Measurements from ENCODE around the gene GRAMD1B. TPM values are rescaled to one million over a fixed set of nuclear protein-coding genes. Genes with fewer than 3 reads are reported as not detected.
"Not testable (repeated sequence)": the region's sequence is repeated elsewhere in the genome, so short reads cannot be mapped to it uniquely, and the experiment has no call there.

GRAMD1B gene
- total RNA-seq, 1 experiment from 2014 or later, result 12.7 TPM

GRCh38 chr11:123454796-123455195 is 24.7 kb downstream of the GRAMD1B start:
- Histone ChIP-seq H3K27me3 (ENCODE audit: insufficient read depth, low read length) (no peaks in the 10 kb centered on the region), H3K79me2 (ENCODE audit: insufficient read depth, low read length) (no peaks in the 10 kb centered on the region), H4K20me1 (ENCODE audit: insufficient read depth) (no peaks in the 10 kb centered on the region), H3K27ac (ENCODE audit: low read depth, low read length) (peak overlapping the region; percentile 68), H3K9me3 (ENCODE audit: control insufficient read depth in 1 of 2, insufficient read depth in 1 of 2, low read depth in 1 of 2, low read length in 2 of 2) (no peaks in the 10 kb centered on the region), H3K9me2 (ENCODE audit: insufficient read depth) (no peaks in the 10 kb centered on the region), H3K36me3 (ENCODE audit: control insufficient read depth in 1 of 2, insufficient read depth in 2 of 2, low read length in 2 of 2) (no peaks in the 10 kb centered on the region), H3K4me2 (ENCODE audit: low read length) (peak overlapping the region; percentile 75), H3K9ac (ENCODE audit: low read length) (peak overlapping the region; percentile 48), H3K4me1 (ENCODE audit: control insufficient read depth in 1 of 2, insufficient read depth in 2 of 2, low read length in 2 of 2) (peaks cover 22 to 58% of the 10 kb centered on the region in 2 experiments), H3K4me3 (replicated peaks in 1 of 2; ENCODE audit: low read depth in 1 of 2, low read length in 2 of 2) (peak overlapping the region; percentile 38 to 50), H2AFZ (ENCODE audit: low read depth, low read length, poor library complexity, severe bottlenecking) (no peak overlapping the region)
- intact Hi-C loops (cut with micrococcal nuclease), result no loop called here
- TF ChIP-seq SIN3A (IDR thresholded peaks at IDR 0.05; ENCODE audit: low read depth), result 0 out of 2 replicates have a peak, but pooled peaks have one; percentile 1
- TF ChIP-seq, protein P1, sequence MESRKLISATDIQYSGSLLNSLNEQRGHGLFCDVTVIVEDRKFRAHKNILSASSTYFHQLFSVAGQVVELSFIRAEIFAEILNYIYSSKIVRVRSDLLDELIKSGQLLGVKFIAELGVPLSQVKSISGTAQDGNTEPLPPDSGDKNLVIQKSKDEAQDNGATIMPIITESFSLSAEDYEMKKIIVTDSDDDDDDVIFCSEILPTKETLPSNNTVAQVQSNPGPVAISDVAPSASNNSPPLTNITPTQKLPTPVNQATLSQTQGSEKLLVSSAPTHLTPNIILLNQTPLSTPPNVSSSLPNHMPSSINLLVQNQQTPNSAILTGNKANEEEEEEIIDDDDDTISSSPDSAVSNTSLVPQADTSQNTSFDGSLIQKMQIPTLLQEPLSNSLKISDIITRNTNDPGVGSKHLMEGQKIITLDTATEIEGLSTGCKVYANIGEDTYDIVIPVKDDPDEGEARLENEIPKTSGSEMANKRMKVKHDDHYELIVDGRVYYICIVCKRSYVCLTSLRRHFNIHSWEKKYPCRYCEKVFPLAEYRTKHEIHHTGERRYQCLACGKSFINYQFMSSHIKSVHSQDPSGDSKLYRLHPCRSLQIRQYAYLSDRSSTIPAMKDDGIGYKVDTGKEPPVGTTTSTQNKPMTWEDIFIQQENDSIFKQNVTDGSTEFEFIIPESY (IDR thresholded peaks at IDR 0.05; ENCODE audit: extremely low read depth, insufficient replicate concordance, low read length), result no peak
- RAD21 ChIA-PET (ENCODE audit: low non-redundant PET in 1 of 2, low total read pairs in 2 of 2, uncharacterized antibody in 2 of 2, unreplicated experiment in 2 of 2), result no interaction called here
- BruUV-seq (replicated peaks), result TSS peak; percentile 84
- DNase-seq (ENCODE audit: low read depth, low spot score) (no peak), ATAC-seq (peak; percentile 4; the same call in 1 of the 2 replicates)
- POLR2A ChIA-PET, result interaction anchor here (1.0 to 1.2 kb wide), 3 partner anchors 9 to 15 kb away, joined by 3 to 5 read pairs (median 3); no protein-coding TSS in a partner anchor
- CTCF ChIA-PET, result no interaction called here

DNA sequence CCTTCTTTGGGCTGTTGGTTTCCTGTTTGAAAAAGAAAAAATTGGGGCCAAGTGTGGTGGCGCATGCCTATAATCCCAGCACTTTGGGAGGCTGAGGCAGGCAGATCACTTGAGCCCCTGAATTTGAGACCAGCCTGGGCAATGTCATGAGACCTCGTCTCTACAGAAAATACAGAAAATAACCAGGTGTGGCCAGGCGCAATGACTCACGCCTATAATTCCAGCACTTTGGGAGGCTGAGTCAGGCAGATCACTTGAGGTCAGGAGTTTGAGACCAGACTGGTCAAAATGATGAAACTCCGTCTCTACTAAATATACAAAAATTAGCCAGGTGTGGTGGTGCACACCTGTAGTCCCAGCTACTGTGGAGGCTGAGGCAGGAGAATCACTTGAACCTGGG is 26.4 kb downstream of the GRAMD1B start:
- H3K9me2 ChIP-seq (ENCODE audit: insufficient read depth); H3K27me3 ChIP-seq (ENCODE audit: insufficient read depth, low read length); H3K36me3 ChIP-seq (ENCODE audit: control insufficient read depth in 1 of 2, insufficient read depth in 2 of 2, low read length in 2 of 2); H3K79me2 ChIP-seq (ENCODE audit: insufficient read depth, low read length); RAD21 ChIA-PET (ENCODE audit: low non-redundant PET in 1 of 2, low total read pairs in 2 of 2, uncharacterized antibody in 2 of 2, unreplicated experiment in 2 of 2); POLR2A ChIA-PET; H4K20me1 ChIP-seq (ENCODE audit: insufficient read depth); BruUV-seq (replicated peaks); intact Hi-C loops (cut with micrococcal nuclease); H2AFZ ChIP-seq (ENCODE audit: low read depth, low read length, poor library complexity, severe bottlenecking); H3K9me3 ChIP-seq (ENCODE audit: control insufficient read depth in 1 of 2, insufficient read depth in 1 of 2, low read depth in 1 of 2, low read length in 2 of 2): not testable (repeated sequence)
- TF ChIP-seq JUND (IDR thresholded peaks at IDR 0.05) (peak; percentile 75), CBX3 (IDR thresholded peaks at IDR 0.05; ENCODE audit: low read depth) (peak; percentile 62), FOSL1 (IDR thresholded peaks at IDR 0.05; ENCODE audit: low read depth) (peak; percentile 78), POLR2AphosphoS5 (IDR thresholded peaks at IDR 0.05; ENCODE audit: low read depth, low read length) (peak; percentile 14; the same call in 1 of the 2 replicates), SP1 (IDR thresholded peaks at IDR 0.05; ENCODE audit: low read depth) (peak; percentile 48; the same call in 1 of the 2 replicates), MAX (IDR thresholded peaks at IDR 0.05) (peak; percentile 57)
- H3K9ac ChIP-seq (ENCODE audit: low read length), result peak overlapping the region; percentile 30
- peak; percentile 52 for ATAC-seq
- peak overlapping the region; percentile 75 for H3K4me2 ChIP-seq (ENCODE audit: low read length)
- peak overlapping the region in 1 of 2 experiments; percentile 34; a peak in 2 of 4 replicates for H3K4me3 ChIP-seq (replicated peaks in 1 of 2; ENCODE audit: low read depth in 1 of 2, low read length in 2 of 2)
- peaks cover 22 to 58% of the 10 kb centered on the region in 2 experiments for H3K4me1 ChIP-seq (ENCODE audit: control insufficient read depth in 1 of 2, insufficient read depth in 2 of 2, low read length in 2 of 2)
- DNase-seq (ENCODE audit: low read depth, low spot score), result peak; percentile 47
- CTCF ChIA-PET, result interaction anchor here (1.0 kb wide), 1 partner anchor 49 kb away, joined by 3 read pairs; no protein-coding TSS in a partner anchor
- H3K27ac ChIP-seq (ENCODE audit: low read depth, low read length), result peak overlapping the region; percentile 36
